GM13977 (cell line): Measurements from ENCODE around the gene COL26A1.

Experiments used
- DNase-seq: peaks from one replicate; pipeline ENCODE4 v3.0.0; 2012; ENCODE audit warnings: low spot score
- CTCF ChIP-seq: IDR thresholded peaks from 2 replicates; pipeline ENCODE4 v1.5.1; 2012; ENCODE audit warnings: mild to moderate bottlenecking, control low read depth; ENCODE audit not compliant: insufficient read depth; ENCODE audit errors: extremely low read depth, missing control alignments
- in situ Hi-C: fragments of 300-500 bp; cut with MboI; formaldehyde crosslinking; loops from one replicate; pipeline ENCODE4 v1.12.0; 2022; ENCODE audit warnings: low sequenced_read_pairs, low pct_unique_long_range_greater_than_20kb, mixed read lengths, inconsistent platforms; ENCODE audit not compliant: unreplicated experiment

Gene COL26A1

GRCh38 chr7:101549734-101550133 lies 187.1 kb downstream of the COL26A1 start:
- no peak for TF ChIP-seq CTCF
- in situ Hi-C loops = loop anchor here (10.0 kb wide), 2 partner anchors 715 to 845 kb away; partner anchors contain the start of gene PRKRIP1
- no peak for DNase-seq

GRCh38 chr7:101550641-101551541 lies 188.2 kb downstream of the COL26A1 start:
- in situ Hi-C loops = no loop called here
- TF ChIP-seq CTCF = no peak
- no peak for DNase-seq

GRCh38 chr7:101553018-101553770 lies 190.5 kb downstream of the COL26A1 start:
- in situ Hi-C loops = no loop called here
- no peak for TF ChIP-seq CTCF
- peak; percentile 9 for DNase-seq

GRCh38 chr7:101553771-101554445 lies 191.2 kb downstream of the COL26A1 start:
- in situ Hi-C loops = no loop called here
- TF ChIP-seq CTCF = no peak
- DNase-seq = peak; percentile 13

GRCh38 chr7:101554584-101555268 lies 192.1 kb downstream of the COL26A1 start:
- DNase-seq = peak; percentile 18
- no peak for TF ChIP-seq CTCF
- in situ Hi-C loops = no loop called here

- TF ChIP-seq CTCF = no peak
- peak; percentile 12 for DNase-seq
- in situ Hi-C loops = no loop called here
These were observed 192.7 kb downstream of the COL26A1 start for GRCh38 chr7:101555269-101555920.
